Stromal cell of bone marrow (primary cell): ENCODE results near the gene ARHGAP28.

ENCODE experiments used
- DNase-seq: peaks from one replicate; pipeline ENCODE4 v3.0.0-alpha.2; 2012; ENCODE audit warnings: low read depth

ARHGAP28 gene

GRCh38 chr18:6961331-6961730 lies 231.8 kb downstream of the ARHGAP28 start:
- DNase-seq, result no peak

- no peak for DNase-seq
These were observed 233.3 kb downstream of the ARHGAP28 start for GRCh38 chr18:6962571-6963451.

GRCh38 chr18:6963452-6964097 lies 234.1 kb downstream of the ARHGAP28 start:
- DNase-seq, result no peak
